Nephron (organoid): ENCODE results near the gene PIK3R5.

Experiments used
- H3K27ac Mint-ChIP-seq, 3 experiments: 2 replicates each; pipeline ENCODE4 v1.8.0; 2020; ENCODE audit warnings: mixed read lengths in 3 of 3, mild to moderate bottlenecking in 2 of 3, moderate library complexity in 1 of 3
- H3K27me3 Mint-ChIP-seq: 2 replicates; pipeline ENCODE4 v1.8.0; 2021; ENCODE audit warnings: low read depth, mild to moderate bottlenecking, moderate library complexity, mixed read lengths
- H3K36me3 Mint-ChIP-seq: 2 replicates; pipeline ENCODE4 v1.8.0; 2020; ENCODE audit warnings: low read depth, mixed read lengths
- H3K4me1 Mint-ChIP-seq: 2 replicates; pipeline ENCODE4 v1.8.0; 2020; ENCODE audit warnings: mixed read lengths
- H3K4me3 Mint-ChIP-seq, 3 experiments: 2 replicates each; pipeline ENCODE4 v1.8.0; 2020; ENCODE audit warnings: mild to moderate bottlenecking in 3 of 3, mixed read lengths in 3 of 3, moderate library complexity in 2 of 3
- H3K9me3 Mint-ChIP-seq: 2 replicates; pipeline ENCODE4 v1.8.0; 2020; ENCODE audit warnings: mixed read lengths
- CTCF ChIP-seq, 3 experiments: fragments of 200-600 bp; sonication (generic); IDR thresholded peaks; one replicate each; pipeline ENCODE4 v1.5.0; 2021; ENCODE audit warnings: antibody characterized with exemption in 3 of 3; ENCODE audit not compliant: unreplicated experiment in 3 of 3

PIK3R5 gene

GRCh38 chr17:8896087-8896486, 69.4 kb downstream of the PIK3R5 start:
- no peak overlapping the region for H3K4me3 Mint-ChIP-seq
- no peaks in the 10 kb centered on the region for H3K9me3 Mint-ChIP-seq
- peaks cover 13% of the 10 kb centered on the region for H3K4me1 Mint-ChIP-seq
- H3K27me3 Mint-ChIP-seq, result peaks cover 60% of the 10 kb centered on the region
- no peak overlapping the region for H3K27ac Mint-ChIP-seq
- no peaks in the 10 kb centered on the region for H3K36me3 Mint-ChIP-seq
- no peak for TF ChIP-seq CTCF (IDR thresholded peaks at IDR 0.05; ENCODE audit: unreplicated experiment in 3 of 3)

GRCh38 chr17:8894673-8895578, 70.6 kb downstream of the PIK3R5 start:
- Mint-ChIP-seq H3K4me1 (peaks cover 13% of the 10 kb centered on the region), H3K27ac (peak overlapping the region in 2 of 3 experiments; percentile 0 to 28), H3K9me3 (no peaks in the 10 kb centered on the region), H3K27me3 (peaks cover 49% of the 10 kb centered on the region), H3K4me3 (peak overlapping the region; percentile 41 to 73 (median 55)), H3K36me3 (no peaks in the 10 kb centered on the region)
- peak; percentile 84 to 90 (median 84) for TF ChIP-seq CTCF (IDR thresholded peaks at IDR 0.05; ENCODE audit: unreplicated experiment in 3 of 3)

DNA sequence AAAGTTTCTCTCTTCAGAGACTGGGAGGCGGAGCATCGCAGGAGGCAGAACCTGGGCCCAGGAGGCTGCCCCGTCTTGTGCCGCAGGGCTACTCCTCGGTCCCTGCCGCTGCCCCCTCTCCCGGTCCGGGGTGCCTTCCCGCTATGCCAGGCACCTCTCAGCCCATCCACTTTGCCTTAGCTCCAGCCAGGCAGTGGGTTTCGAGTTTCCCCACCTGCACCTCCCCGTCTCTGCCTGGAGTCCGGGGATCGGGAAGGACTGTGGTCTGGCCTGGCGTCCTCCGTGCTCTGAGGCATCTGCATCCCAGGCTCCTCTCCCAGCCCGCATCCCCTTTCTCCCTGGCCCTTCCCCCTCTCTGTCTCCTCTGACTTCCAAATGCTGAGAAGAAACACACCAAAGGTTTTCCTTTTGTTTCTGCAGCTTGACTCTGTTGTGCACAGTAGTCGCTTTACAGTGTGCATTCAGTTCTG, 71.3 kb downstream of the PIK3R5 start:
- H3K27ac Mint-ChIP-seq, result no peak overlapping the region
- peaks cover 13% of the 10 kb centered on the region for H3K4me1 Mint-ChIP-seq

DNA sequence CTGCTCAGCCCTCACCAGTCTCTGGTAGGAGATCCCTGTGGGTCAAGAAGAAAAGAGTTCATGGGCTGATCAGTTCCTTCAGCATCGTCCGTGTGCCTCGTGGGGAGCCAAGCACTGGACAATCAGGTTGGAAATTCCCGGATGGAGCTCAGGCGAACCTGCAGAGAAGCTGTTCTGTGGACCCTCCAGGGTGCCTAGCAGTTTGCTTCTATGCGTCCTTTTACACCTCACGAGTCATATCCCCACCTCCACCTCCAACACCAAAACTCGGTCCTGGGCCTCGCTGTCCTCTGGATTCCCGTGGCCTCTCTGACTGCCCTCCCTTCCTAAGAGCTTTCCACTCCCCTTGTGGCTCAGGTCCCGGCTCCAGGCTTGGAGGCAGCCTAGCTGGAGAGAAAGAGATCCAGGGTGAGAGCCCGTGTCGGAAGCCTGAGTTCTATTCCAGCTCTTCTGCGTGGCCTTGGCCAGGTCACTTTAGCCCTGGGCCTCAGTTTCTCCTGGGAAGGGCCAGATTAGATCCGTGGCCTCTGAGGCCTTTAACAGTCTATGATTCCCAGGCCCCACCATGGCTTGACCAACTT, 71.8 kb downstream of the PIK3R5 start:
- Mint-ChIP-seq H3K4me3 (no peak overlapping the region), H3K4me1 (peaks cover 13% of the 10 kb centered on the region), H3K36me3 (no peaks in the 10 kb centered on the region), H3K27me3 (peaks cover 43% of the 10 kb centered on the region), H3K9me3 (no peaks in the 10 kb centered on the region), H3K27ac (no peak overlapping the region)
- no peak for TF ChIP-seq CTCF (IDR thresholded peaks at IDR 0.05; ENCODE audit: unreplicated experiment in 3 of 3)

More for the DNA sequence above, 71.3 kb downstream of the PIK3R5 start:
- TF ChIP-seq CTCF (IDR thresholded peaks at IDR 0.05; ENCODE audit: unreplicated experiment in 3 of 3), result no peak
- Mint-ChIP-seq H3K9me3 (no peaks in the 10 kb centered on the region), H3K27me3 (peaks cover 48% of the 10 kb centered on the region), H3K36me3 (no peaks in the 10 kb centered on the region), H3K4me3 (peak overlapping the region in 2 of 3 experiments; percentile 11 to 41)

DNA sequence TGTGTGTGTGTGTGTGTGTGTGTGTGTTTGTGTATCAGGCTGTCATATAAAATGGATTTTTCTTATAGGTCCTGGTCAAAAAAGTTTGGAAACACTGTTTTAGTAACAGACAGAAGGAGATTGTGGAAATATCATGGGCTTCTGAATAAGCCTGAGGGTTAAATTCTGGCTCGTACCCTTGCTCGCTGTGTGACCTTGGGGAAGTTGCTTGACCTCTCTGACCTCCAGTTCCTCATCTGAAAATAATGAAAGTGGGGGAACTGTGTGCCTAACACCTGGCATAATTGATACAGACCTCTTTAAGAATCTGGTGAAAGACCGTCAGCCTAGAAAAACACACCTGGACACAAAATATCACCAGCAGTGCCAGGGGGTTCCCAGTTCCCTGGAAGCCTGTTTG, 72.4 kb downstream of the PIK3R5 start:
- Mint-ChIP-seq H3K4me3 (peak overlapping the region in 1 of 3 experiments; percentile 19), H3K27ac (no peak overlapping the region), H3K9me3 (no peaks in the 10 kb centered on the region), H3K36me3 (no peaks in the 10 kb centered on the region), H3K27me3 (peaks cover 39% of the 10 kb centered on the region), H3K4me1 (peaks cover 13% of the 10 kb centered on the region)
- TF ChIP-seq CTCF (IDR thresholded peaks at IDR 0.05; ENCODE audit: unreplicated experiment in 3 of 3), result no peak
